ENCODE results near the gene EIF4E1B.

EIF4E1B gene

DNA sequence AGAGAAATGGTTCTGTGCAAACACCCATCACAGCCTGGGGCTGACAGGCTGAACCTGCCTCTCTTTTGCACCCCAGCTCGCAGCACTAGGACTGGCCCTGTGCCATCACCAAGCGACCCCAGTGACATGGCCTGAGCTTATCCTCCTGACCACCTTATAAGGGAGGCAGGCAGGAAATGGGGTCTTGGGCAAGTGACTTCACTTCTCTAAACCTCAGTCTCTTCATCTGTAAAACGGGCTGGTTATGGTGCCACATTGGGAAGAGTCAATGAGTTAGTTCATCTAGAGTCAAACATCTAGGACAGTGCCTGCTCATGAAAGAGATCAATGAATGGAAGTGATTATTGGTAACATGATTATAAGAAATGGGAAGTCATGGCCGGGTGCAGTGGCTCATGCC lies 6.3 kb upstream of the EIF4E1B start:
- TF ChIP-seq EZH2phosphoT487 (IDR thresholded peaks at IDR 0.05; ENCODE audit: borderline replicate concordance): no peak
- TF ChIP-seq, protein P1, sequence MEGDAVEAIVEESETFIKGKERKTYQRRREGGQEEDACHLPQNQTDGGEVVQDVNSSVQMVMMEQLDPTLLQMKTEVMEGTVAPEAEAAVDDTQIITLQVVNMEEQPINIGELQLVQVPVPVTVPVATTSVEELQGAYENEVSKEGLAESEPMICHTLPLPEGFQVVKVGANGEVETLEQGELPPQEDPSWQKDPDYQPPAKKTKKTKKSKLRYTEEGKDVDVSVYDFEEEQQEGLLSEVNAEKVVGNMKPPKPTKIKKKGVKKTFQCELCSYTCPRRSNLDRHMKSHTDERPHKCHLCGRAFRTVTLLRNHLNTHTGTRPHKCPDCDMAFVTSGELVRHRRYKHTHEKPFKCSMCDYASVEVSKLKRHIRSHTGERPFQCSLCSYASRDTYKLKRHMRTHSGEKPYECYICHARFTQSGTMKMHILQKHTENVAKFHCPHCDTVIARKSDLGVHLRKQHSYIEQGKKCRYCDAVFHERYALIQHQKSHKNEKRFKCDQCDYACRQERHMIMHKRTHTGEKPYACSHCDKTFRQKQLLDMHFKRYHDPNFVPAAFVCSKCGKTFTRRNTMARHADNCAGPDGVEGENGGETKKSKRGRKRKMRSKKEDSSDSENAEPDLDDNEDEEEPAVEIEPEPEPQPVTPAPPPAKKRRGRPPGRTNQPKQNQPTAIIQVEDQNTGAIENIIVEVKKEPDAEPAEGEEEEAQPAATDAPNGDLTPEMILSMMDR (conservative IDR thresholded peaks at IDR 0.05; ENCODE audit: low read length): no peak
- Histone ChIP-seq H3F3A (ENCODE audit: low read depth) (no peaks in the 10 kb centered on the region), H3K9me2 (replicated peaks; ENCODE audit: low read depth, low read length) (no peaks in the 10 kb centered on the region), H3K27me3 (ENCODE audit: insufficient read depth, low read length, poor library complexity, severe bottlenecking) (no peaks in the 10 kb centered on the region), H3K9me3 (ENCODE audit: insufficient read depth, low read depth, low read length) (no peaks in the 10 kb centered on the region), H3K9ac (ENCODE audit: low read depth, low read length, poor library complexity, severe bottlenecking) (no peak overlapping the region), H3K4me1 (ENCODE audit: insufficient read depth, low read length, poor library complexity, severe bottlenecking) (no peaks in the 10 kb centered on the region), H3K4me2 (ENCODE audit: low read depth, low read length, poor library complexity, severe bottlenecking) (no peak overlapping the region), H3K36me3 (ENCODE audit: insufficient read depth, low read length) (no peaks in the 10 kb centered on the region), H4K20me1 (ENCODE audit: insufficient read depth, low read length, poor library complexity, severe bottlenecking) (no peaks in the 10 kb centered on the region), H3K4me3 (ENCODE audit: low read length, poor library complexity, severe bottlenecking) (no peak overlapping the region), H2AFZ (ENCODE audit: low read length) (no peak overlapping the region), H3K79me2 (ENCODE audit: insufficient read depth, low read length) (no peaks in the 10 kb centered on the region)

DNA sequence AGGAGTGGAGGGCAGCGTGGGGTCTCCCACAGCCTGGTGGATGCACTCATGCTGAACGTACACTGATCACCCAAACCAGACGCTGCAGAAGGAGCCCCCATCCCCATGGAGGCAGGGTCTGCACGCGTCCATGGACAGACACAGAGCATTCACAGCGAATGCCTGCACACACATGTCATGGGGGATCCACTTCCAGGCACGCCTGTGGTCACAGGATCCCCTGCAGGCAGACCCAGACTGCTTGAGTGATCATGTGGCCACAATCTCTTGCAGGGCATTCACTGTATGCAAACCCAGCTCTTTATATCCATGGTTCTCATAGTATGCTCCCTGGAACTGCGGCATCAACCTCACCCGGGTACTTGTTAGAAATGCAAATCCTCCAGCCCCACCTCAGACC lies 5.5 kb upstream of the EIF4E1B start:
- H3K9me2 ChIP-seq (replicated peaks; ENCODE audit: low read depth, low read length): no peaks in the 10 kb centered on the region
- no peaks in the 10 kb centered on the region for H4K20me1 ChIP-seq (ENCODE audit: insufficient read depth, low read length, poor library complexity, severe bottlenecking)
- H3K9me3 ChIP-seq (ENCODE audit: insufficient read depth, low read depth, low read length): no peaks in the 10 kb centered on the region
- no peaks in the 10 kb centered on the region for H3K27me3 ChIP-seq (ENCODE audit: insufficient read depth, low read length, poor library complexity, severe bottlenecking)
- no peaks in the 10 kb centered on the region for H3K4me1 ChIP-seq (ENCODE audit: insufficient read depth, low read length, poor library complexity, severe bottlenecking)
- H3F3A ChIP-seq (ENCODE audit: low read depth): no peaks in the 10 kb centered on the region
- no peak overlapping the region for H3K4me3 ChIP-seq (ENCODE audit: low read length, poor library complexity, severe bottlenecking)
- no peak for TF ChIP-seq EZH2phosphoT487 (IDR thresholded peaks at IDR 0.05; ENCODE audit: borderline replicate concordance)
- TF ChIP-seq, protein P1 (conservative IDR thresholded peaks at IDR 0.05; ENCODE audit: low read length): no peak
- no peaks in the 10 kb centered on the region for H3K36me3 ChIP-seq (ENCODE audit: insufficient read depth, low read length)
- H3K9ac ChIP-seq (ENCODE audit: low read depth, low read length, poor library complexity, severe bottlenecking): no peak overlapping the region
- H3K4me2 ChIP-seq (ENCODE audit: low read depth, low read length, poor library complexity, severe bottlenecking): no peak overlapping the region
- no peak overlapping the region for H2AFZ ChIP-seq (ENCODE audit: low read length)
- no peaks in the 10 kb centered on the region for H3K79me2 ChIP-seq (ENCODE audit: insufficient read depth, low read length)

DNA sequence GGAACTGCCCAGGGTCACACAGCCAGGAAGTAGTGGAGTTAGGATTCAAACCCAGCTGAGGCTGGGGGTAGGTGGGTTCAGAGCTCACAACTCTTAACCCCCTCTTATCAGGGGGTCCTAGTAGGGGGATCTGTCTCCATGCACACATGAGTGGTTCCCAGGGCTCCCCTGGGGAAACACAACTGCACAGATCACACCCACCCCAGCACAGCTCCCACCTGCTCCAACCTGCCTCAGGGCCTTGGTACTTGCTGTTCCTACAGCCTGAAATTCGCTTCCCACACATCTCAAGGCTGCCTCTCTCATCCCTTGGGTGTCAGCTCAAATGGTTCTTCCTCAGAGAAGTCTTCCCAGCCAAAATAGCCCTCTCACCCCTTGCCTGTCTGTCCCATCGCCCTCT lies 5.0 kb upstream of the EIF4E1B start:
- Histone ChIP-seq H3F3A (ENCODE audit: low read depth) (no peaks in the 10 kb centered on the region), H3K9ac (ENCODE audit: low read depth, low read length, poor library complexity, severe bottlenecking) (no peak overlapping the region), H4K20me1 (ENCODE audit: insufficient read depth, low read length, poor library complexity, severe bottlenecking) (no peaks in the 10 kb centered on the region), H3K4me2 (ENCODE audit: low read depth, low read length, poor library complexity, severe bottlenecking) (no peak overlapping the region), H3K79me2 (ENCODE audit: insufficient read depth, low read length) (no peaks in the 10 kb centered on the region), H3K4me3 (ENCODE audit: low read length, poor library complexity, severe bottlenecking) (no peak overlapping the region), H3K4me1 (ENCODE audit: insufficient read depth, low read length, poor library complexity, severe bottlenecking) (no peaks in the 10 kb centered on the region), H3K9me3 (ENCODE audit: insufficient read depth, low read depth, low read length) (no peaks in the 10 kb centered on the region), H3K9me2 (replicated peaks; ENCODE audit: low read depth, low read length) (no peaks in the 10 kb centered on the region), H3K36me3 (ENCODE audit: insufficient read depth, low read length) (no peaks in the 10 kb centered on the region), H3K27me3 (ENCODE audit: insufficient read depth, low read length, poor library complexity, severe bottlenecking) (no peaks in the 10 kb centered on the region), H2AFZ (ENCODE audit: low read length) (no peak overlapping the region)
- TF ChIP-seq, protein P1 (conservative IDR thresholded peaks at IDR 0.05; ENCODE audit: low read length): no peak
- TF ChIP-seq EZH2phosphoT487 (IDR thresholded peaks at IDR 0.05; ENCODE audit: borderline replicate concordance): no peak

Data from Loucy (cell line).